ENCODE measurements around the gene EEIG1. TPM values are rescaled to one million over a fixed set of nuclear protein-coding genes. Genes with fewer than 3 reads are reported as not detected.
A peak's percentile ranks its signal among the peaks of the same experiment; 100 is the strongest.

The EEIG1 gene
- total and polyA plus RNA-seq, 8 donors: 25.4 to 85.4 (median 62.1) TPM

GRCh38 chr9:127987103-127987614, 6.4 kb upstream of the EEIG1 start:
- Histone ChIP-seq H3K4me3 (no peak overlapping the region), H3K27ac (peak overlapping the region; percentile 42 to 78 (median 64)), H3K4me1 (peaks cover 30 to 37% (median 30%) of the 10 kb centered on the region in 3 donors), H3K9me3 (no peaks in the 10 kb centered on the region), H3K27me3 (no peaks in the 10 kb centered on the region), H3K36me3 (no peaks in the 10 kb centered on the region)
- no peak for FAIRE-seq
- TF ChIP-seq CTCF (IDR thresholded peaks at IDR 0.05): no peak
- peak; percentile 84 to 98 (median 96) for DNase-seq
- WGBS, 2 donors: 12 to 14% methylated on average over 9 of the region's 9 CpGs
- peak; percentile 82 to 92 (median 92) for ATAC-seq
- intact Hi-C loops (cut with DNase I): no loop called here

- Histone ChIP-seq H3K4me1 (peaks cover 26 to 33% (median 29%) of the 10 kb centered on the region in 3 donors), H3K36me3 (no peaks in the 10 kb centered on the region), H3K4me3 (no peak overlapping the region), H3K27me3 (no peaks in the 10 kb centered on the region), H3K27ac (no peak overlapping the region), H3K9me3 (no peaks in the 10 kb centered on the region)
- DNase-seq: no peak
- intact Hi-C loops (cut with DNase I): no loop called here
- no peak for ATAC-seq
- no peak for TF ChIP-seq CTCF (IDR thresholded peaks at IDR 0.05)
- FAIRE-seq: no peak
- WGBS, 2 donors: 74 to 77% methylated on average over 3 of the region's 3 CpGs
Measured at GRCh38 chr9:127985011-127985410, 4.2 kb upstream of the EEIG1 start.

GRCh38 chr9:127983847-127984289, 3.1 kb upstream of the EEIG1 start:
- no peak for FAIRE-seq
- intact Hi-C loops (cut with DNase I): no loop called here
- H3K9me3 ChIP-seq: no peaks in the 10 kb centered on the region
- ATAC-seq: no peak
- H3K27ac ChIP-seq: no peak overlapping the region
- no peak for TF ChIP-seq CTCF (IDR thresholded peaks at IDR 0.05)
- H3K36me3 ChIP-seq: no peaks in the 10 kb centered on the region
- 93 to 95% methylated on average over 9 of the region's 9 CpGs for WGBS, 2 donors
- peak in 1 of 6 donors; percentile 19 for DNase-seq
- H3K27me3 ChIP-seq: no peaks in the 10 kb centered on the region
- no peak overlapping the region for H3K4me3 ChIP-seq
- peaks cover 25 to 33% (median 26%) of the 10 kb centered on the region in 3 donors for H3K4me1 ChIP-seq

GRCh38 chr9:127982912-127983311, 2.1 kb upstream of the EEIG1 start:
- intact Hi-C loops (cut with DNase I): no loop called here
- no peak for FAIRE-seq
- Histone ChIP-seq H3K4me1 (peaks cover 20 to 30% (median 26%) of the 10 kb centered on the region in 3 donors), H3K4me3 (no peak overlapping the region), H3K9me3 (no peaks in the 10 kb centered on the region), H3K27me3 (no peaks in the 10 kb centered on the region), H3K36me3 (no peaks in the 10 kb centered on the region), H3K27ac (no peak overlapping the region)
- DNase-seq: no peak
- WGBS, 2 donors: 50 to 73% methylated on average over 1 of the region's 1 CpG
- ATAC-seq: no peak
- TF ChIP-seq CTCF (IDR thresholded peaks at IDR 0.05): no peak

GRCh38 chr9:127981559-127982121, 851 bp upstream of the EEIG1 start:
- DNase-seq: no peak
- peaks cover 24 to 31% (median 24%) of the 10 kb centered on the region in 3 donors for H3K4me1 ChIP-seq
- FAIRE-seq: no peak
- H3K36me3 ChIP-seq: no peaks in the 10 kb centered on the region
- ATAC-seq: no peak
- intact Hi-C loops (cut with DNase I): no loop called here
- no peak for TF ChIP-seq CTCF (IDR thresholded peaks at IDR 0.05)
- H3K27ac ChIP-seq: peak overlapping the region; percentile 87 to 91 (median 88)
- no peaks in the 10 kb centered on the region for H3K27me3 ChIP-seq
- WGBS, 2 donors: 57% methylated on average over 11 of the region's 11 CpGs
- peak overlapping the region; percentile 3 to 84 (median 74) for H3K4me3 ChIP-seq
- no peaks in the 10 kb centered on the region for H3K9me3 ChIP-seq

All from pancreas (tissue), 10 donors.